Vagina (tissue), 2 donors: Measurements from ENCODE around the gene DSP.

ENCODE experiments used
- POLR2AphosphoS5 ChIP-seq, 2 donors: sonication (generic); formaldehyde crosslinking; IDR thresholded peaks; one replicate each; pipeline ENCODE4 v1.9.0; 2017; ENCODE audit warnings: antibody characterized with exemption in 2 of 2, mild to moderate bottlenecking in 2 of 2, low read depth in 1 of 2; ENCODE audit not compliant: insufficient read depth in 1 of 2
- TF ChIP-seq, protein P1 (sequence below), 3 experiments: fragments of 450-650 bp in 2 of 3; fragments of 200-600 bp in 1 of 3; sonication (generic) in 1 of 3; IDR thresholded peaks; one replicate each; pipeline ENCODE4 v1.5.1; 2017 to 2019; ENCODE audit warnings: antibody characterized with exemption in 3 of 3, mild to moderate bottlenecking in 2 of 3, moderate library complexity in 2 of 3

DNA sequence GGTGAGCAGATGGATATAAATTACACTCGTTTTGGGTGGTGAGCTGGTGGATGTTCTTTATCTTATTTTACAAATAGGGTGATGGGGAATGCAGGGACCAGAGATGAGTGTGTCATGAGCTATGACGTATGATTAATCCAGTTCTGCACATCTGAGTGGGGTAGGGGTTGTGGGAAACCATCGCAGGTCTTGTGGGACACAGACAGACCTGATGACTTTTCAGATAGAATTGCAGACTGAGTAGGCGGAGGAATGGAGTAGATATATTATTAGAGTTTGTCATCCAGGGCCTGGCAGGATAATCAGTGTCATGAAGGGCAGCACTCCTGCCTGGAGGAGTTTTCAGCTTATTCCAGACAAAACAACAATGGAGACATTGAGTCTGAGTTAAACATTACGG is 12.9 kb upstream of the DSP start:
- no peak for TF ChIP-seq POLR2AphosphoS5 (IDR thresholded peaks at IDR 0.05; ENCODE audit: insufficient read depth in 1 of 2, low read depth in 1 of 2)
- TF ChIP-seq, protein P1, sequence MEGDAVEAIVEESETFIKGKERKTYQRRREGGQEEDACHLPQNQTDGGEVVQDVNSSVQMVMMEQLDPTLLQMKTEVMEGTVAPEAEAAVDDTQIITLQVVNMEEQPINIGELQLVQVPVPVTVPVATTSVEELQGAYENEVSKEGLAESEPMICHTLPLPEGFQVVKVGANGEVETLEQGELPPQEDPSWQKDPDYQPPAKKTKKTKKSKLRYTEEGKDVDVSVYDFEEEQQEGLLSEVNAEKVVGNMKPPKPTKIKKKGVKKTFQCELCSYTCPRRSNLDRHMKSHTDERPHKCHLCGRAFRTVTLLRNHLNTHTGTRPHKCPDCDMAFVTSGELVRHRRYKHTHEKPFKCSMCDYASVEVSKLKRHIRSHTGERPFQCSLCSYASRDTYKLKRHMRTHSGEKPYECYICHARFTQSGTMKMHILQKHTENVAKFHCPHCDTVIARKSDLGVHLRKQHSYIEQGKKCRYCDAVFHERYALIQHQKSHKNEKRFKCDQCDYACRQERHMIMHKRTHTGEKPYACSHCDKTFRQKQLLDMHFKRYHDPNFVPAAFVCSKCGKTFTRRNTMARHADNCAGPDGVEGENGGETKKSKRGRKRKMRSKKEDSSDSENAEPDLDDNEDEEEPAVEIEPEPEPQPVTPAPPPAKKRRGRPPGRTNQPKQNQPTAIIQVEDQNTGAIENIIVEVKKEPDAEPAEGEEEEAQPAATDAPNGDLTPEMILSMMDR (IDR thresholded peaks at IDR 0.05): no peak
